ENCODE data around the gene XPNPEP1.

XPNPEP1 gene

DNA sequence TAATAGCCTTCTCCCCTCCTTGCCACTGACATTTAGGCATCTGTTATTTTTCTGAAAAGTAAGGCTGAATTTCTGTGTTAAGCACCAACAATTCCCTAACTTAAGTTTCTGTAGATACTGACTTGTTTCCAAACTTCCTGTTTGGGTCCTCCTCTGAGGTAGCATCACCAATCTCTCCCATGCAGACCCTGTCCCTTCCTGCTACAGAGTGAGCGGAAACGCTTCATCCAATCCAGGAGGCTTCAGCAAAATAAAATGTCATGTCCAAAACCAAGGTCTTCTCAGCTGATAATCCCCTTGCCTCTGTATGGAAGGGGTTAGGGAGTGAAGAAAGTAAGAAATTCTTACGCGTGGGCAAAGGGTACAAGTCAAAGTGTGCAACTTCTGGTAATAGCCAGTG lies 29.9 kb downstream of the XPNPEP1 start:
- DNase-seq (ENCODE audit: low read depth in 2 of 2) = no peak

DNA sequence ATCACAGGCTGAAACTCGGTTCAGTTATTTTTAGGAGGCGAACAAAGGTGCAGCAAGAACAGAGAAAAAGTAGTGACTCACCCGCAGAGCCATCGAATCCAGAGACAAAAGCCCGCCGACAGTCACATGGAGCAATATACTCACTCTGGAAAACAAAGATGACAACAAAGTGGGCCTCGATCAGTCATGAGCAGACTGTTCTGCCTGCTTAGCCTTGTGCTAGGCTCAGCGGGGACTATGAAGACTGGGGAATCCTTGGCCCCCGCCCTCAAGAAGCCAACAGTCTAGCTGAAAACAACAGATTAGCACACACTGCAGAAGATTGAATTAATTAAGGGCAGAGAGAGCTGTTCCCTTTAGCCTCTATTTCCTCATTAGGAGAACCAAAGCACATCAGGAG lies 30.4 kb downstream of the XPNPEP1 start:
- DNase-seq (ENCODE audit: low read depth in 2 of 2) = no peak

DNA sequence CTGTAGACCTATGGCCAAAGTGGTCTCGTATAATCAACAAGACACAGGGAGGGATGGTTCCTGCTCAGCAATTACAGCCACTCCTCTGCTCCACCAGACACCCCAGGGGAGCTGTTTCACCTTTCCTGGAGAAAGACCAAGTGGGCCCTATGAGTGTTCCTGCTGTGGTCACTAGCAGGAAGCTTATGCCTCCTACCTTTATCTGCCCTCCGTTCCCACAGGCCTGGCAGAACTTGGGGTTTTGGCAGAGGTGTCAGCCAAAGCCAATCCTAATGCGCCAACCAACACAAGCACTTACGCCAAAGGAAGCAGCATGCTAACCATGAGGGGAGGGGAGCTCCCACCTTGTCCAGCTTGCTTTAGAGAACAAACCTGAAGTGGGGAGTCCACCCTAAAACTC lies 31.2 kb downstream of the XPNPEP1 start:
- DNase-seq (ENCODE audit: low read depth in 2 of 2) = no peak

DNA sequence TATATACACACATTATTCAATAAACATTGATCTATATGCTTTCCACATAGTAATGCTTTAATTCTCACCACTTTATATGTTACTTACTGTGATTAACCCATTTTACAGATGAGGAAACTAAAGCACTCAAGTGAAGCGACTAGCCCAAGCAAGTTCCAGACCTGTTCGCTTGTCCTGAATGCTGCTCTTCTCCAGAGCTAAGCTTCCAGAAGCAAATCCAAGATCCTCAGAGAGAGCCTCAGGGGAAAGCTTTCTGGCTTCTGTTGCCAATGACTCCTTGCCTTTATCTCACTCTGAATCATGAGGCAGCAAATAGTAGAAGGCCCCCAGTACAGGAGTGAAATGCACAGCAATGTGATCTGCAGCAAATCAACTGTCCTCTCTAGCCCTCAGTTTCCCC lies 32.2 kb downstream of the XPNPEP1 start:
- no peak for DNase-seq (ENCODE audit: low read depth in 2 of 2)

DNA sequence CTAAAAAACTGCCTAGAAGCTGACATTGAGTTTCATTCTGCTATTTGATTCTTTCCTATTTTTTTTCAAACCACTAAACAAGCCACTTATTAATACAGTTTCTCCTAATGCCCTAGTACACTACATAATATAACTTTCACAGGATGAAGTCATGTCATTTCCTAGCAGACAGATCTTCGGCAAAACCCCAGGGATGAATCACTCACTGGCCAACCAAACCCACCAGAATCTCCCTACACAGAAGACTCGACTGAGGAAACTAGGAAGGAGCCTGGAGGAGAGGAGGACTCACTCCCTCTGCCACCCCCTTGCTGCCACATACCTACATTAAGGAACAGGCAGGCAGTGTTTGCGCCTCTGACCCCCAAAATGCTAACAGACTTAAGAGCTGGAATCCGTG lies 33.4 kb downstream of the XPNPEP1 start:
- DNase-seq (ENCODE audit: low read depth in 2 of 2) = no peak

DNA sequence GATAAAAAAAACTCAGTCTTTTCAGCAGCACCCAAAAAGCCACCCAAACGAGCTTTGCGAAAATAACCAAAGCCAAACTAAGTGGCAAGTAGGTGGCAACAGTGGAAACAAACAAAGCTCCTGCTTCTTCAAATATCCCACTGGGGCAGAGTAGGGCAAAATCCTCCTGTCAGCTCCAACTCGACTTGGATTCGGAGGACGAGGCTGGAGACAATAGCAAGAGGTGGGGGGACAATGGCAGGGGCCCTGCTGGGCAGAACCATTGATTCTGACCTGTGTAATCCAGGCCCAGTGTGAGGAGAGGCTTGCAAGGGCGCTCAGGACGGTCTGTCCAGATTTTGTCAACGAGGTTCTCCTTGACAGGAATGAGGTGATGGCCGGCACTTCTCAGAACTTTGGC lies 35.5 kb downstream of the XPNPEP1 start:
- no peak for DNase-seq (ENCODE audit: low read depth in 2 of 2)

DNA sequence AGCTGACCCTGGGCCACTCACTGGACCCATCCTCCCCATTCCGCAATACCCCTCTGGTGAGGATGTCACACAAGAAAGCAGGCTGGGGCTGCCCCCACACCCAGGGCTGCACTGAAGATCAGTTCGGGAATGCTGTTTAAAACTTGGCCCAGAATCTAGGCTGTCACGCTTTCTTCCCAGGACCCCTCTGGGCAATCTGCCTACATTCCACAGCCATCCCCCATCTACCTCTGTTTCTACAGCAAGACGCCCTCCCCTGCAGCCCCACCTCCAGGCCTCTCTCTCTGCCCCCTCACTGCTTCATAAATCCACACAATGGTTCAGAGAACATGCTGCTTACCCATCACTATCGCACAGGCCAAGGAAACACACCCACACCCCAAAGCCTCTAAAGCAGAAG lies 36.1 kb downstream of the XPNPEP1 start:
- no peak for DNase-seq (ENCODE audit: low read depth in 2 of 2)

DNA sequence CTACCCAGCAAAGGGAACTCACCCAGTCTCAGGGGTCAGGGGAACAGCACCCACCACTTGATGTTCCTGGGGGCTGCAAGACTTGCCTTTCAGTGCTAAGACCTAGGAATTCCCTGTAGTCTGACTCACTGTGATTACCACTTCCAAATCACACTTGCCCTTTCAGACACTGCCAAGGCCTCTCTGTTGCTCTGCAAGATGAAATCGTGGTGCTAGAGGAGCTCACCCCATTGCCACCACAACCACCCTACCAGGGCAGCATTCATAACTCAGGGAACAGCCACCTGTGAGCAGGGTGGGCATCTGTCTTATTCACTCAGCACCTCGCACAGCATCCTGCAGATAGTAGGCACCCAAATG lies 36.5 kb downstream of the XPNPEP1 start:
- no peak for DNase-seq (ENCODE audit: low read depth in 2 of 2)

DNA sequence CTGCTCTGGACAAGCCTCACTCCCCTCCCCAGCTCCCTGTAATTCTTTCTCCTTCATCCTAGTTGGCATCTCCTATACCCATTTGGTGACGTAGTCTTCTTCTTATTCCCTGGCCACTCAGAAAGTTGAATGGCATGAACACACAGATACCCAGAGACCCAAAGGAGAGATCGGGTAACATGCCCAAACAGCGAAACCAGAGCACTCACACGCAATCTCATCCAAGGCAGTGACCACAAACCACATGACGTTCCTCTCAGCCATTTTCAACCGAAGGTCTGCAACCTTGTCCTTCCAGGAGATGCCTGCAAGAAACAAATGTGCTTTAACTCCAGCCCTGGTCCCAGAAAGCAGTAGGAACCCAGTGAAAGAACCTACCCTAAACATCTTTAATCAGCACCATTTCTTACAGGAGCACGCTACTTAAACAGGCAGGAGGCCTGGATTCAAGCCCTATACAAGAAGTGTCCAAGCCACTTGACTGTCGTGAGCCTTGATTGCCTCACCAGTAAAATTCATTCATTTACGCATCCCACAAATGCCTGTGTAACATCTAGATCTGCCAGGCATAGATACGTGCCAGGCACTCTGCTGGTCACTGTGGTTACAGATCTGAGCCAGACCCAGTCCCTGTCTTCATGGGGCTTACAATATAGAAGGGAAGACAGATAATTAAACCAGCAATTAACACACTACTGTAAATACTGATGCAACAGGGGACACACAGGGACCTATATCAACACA lies 37.1 kb downstream of the XPNPEP1 start:
- DNase-seq (ENCODE audit: low read depth in 2 of 2) = no peak

DNA sequence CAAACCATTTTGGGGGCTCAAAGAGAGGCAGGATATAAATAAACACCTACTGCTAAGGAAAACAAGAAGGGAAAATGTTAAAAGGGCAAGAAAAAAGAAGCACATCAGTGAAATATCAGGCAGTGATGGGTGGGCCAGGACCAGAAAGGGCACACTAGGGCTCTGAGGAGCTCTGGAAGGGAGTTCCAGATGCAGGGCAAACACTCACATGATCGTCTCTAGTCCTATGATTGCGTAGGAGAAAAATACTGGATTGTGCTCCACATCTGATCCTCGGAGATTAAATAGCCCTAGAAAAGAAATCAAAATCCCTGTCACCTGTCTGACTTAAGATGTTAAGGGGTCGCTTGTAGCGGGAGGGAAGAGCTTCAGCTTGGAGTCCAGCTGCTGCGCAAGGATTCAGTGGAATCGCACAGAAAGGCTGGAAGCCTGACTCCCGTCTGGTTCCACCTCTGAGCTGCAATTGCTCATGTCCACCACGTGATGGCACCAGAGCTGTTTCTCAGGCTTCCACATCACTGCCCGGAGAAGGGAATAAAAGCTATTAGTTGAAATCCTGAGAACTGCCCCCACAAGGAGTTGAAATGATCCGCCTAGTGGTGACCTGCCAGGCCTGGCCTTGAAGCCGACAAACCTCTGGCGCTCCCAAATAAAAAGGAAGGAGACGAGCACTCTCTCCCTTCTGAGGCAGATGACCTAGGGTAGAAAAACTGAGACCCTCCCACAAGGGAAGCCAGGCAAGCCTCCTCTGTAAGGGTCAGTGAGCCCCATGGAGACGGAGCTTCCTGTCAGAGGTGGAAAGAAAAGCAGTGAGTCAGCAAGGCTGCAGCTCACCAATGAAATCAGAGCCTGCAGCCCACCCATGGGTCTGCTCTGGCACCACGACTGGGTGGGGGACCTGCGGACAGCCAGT lies 39.2 kb downstream of the XPNPEP1 start:
- DNase-seq (ENCODE audit: low read depth in 2 of 2) = peak; percentile 38 to 43

DNA sequence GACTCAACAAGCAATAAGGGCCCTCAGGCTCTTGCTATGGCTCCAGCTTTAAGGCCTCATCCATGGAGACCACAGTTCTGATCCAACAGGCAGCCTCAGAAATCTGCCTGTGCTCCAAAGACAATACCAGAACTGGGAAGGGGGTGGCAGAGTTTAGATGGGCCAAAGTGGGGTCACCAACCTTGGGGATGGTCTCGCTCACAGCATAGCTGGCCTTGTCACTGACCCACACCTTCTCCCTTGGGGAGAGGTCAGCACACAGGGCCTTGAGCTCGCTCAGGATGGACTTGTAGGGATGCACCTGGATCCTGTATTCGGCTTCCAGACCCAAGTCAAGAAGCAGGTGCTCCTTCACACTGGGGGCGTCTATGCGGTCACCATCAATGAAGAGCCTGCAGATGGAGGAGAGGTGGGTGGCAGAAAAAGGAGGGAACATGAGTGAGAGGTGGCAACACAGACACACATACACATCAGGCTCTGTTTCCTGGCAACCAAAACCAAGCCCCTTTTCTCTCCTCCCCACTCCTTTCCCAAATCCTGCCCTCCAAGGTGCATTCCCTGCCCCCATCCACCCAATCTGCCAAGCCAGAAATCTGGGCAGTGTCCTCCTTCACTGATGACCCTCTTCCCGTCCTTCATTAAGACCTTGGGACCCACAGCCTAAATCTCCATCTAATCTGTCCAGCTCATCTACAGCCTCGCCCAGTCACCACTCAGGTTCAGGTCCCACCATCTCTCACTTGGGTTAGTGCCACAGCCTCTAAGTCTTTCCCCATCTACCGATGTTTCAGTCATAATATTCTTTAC lies 40.9 kb downstream of the XPNPEP1 start:
- DNase-seq (ENCODE audit: low read depth in 2 of 2) = no peak

DNA sequence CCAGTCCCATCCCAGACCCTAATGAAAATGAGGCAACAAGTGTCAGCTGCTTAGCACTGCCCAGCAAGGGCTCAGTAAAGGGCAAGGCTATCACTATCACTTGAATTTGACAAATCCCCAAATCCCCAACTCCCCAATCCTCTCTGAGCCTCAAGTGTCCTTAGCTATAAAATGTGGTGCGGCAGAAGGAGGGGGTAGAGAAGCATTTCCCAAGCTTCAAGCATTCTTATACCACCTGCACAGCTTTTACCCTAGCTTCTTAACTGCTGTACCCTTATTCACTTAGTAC lies 41.6 kb downstream of the XPNPEP1 start:
- no peak for DNase-seq (ENCODE audit: low read depth in 2 of 2)

DNA sequence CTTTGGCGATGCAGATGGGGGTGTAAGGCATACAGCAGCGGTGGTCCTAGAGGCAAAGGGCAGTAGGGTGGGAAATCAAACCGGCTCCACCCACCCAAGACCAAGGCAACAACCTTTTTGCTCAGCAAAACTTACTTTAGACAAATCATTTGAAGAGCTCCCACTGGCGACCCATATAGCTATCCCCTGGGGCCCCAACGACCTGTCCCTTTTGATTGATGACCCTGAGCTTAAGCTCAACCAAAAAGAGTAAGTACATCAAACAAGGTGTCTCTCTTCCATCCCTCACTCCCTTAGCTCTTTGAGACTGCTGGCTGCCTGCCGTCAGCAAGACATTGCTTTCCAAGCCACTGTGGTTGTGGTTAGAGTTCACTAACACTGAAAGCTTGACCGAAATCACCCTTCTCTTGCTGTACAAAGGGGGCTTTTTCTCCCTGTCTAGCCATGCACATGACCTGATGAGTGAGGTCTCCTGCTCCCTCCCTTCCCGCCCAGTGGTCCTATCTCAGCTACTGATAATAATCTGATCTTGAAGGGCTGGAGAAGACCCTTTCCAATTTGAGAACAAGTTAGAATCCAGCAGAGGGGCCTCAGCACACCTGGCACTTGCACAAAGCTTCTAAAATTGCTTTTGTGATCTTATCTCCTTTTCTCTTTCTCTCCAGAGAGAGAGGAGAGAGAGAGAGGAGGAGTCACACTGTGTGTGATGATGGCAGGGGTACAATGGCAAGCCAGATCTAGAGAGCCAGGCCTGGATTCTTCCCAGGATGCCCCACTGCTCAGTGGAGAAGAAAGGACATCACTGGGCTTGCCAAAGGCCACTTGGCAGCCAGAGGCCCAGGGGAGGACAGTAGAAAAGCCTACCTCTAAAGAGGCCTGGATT lies 42.2 kb downstream of the XPNPEP1 start:
- no peak for DNase-seq (ENCODE audit: low read depth in 2 of 2)

DNA sequence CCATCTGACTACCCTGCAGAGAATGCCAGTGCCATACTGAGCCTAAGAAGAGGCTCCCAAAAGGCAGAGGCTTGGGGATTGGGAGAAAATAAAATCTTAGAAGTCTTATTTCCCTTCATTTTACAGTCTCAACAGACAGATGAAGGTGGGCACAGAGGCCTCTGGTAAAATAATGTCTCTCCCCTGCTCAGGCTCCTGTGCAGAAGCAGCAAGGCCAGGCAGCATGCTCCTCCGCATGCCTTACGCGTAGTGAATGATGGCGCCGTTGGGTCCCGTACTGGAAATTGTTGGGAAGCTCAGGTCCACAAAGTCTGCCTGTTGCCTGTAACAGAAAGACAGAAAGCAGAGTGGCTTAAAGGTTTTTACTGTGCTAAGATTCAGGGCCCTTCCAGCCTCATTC lies 45.8 kb downstream of the XPNPEP1 start:
- DNase-seq (ENCODE audit: low read depth in 2 of 2) = no peak

DNA sequence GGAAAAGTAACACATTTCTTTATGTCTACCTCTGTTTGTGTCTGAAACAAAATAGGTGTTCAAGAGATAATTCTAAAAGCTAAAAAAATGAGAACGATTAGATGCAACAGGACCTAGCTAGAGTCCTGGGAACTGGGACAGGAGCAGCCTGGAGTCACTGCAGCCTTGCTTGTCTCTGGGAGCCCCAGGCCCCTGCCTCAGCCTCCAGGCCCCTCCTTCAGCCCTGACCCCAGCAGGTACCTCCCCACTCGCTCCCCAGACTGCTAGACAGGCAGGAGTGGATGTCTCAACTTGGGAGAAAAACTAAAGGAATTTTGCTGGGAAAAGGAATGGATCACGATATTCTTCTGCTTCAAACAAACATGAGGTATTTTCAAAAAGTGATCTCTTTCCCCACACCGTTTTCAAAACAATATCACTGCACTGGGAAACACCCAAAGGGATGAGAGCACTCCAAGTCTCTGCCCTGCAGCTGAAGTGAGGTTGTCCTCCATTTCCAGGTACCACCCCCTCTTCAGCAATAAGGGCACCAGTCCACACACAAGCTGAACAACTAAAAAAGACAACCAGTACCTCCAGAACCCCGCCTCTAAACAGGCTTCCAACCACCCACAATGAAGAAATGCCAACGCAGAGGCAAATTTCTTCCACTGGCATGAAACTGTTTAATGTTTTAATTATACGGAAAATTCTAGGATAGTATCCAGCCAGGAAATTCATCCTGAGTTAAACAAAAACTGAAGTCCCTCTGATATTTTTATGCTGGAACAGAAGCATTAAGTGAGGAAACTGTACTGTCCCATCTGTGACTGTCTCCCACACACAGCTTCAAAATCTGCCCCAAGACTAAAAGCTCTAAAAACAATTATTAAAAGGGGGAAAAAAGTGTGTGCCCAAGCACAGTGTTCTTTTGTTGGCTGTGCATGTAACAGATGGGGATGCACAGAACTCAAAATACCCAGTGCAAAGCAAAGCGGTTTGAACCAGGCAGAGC lies 47.2 kb downstream of the XPNPEP1 start:
- no peak for DNase-seq (ENCODE audit: low read depth in 2 of 2)

DNA sequence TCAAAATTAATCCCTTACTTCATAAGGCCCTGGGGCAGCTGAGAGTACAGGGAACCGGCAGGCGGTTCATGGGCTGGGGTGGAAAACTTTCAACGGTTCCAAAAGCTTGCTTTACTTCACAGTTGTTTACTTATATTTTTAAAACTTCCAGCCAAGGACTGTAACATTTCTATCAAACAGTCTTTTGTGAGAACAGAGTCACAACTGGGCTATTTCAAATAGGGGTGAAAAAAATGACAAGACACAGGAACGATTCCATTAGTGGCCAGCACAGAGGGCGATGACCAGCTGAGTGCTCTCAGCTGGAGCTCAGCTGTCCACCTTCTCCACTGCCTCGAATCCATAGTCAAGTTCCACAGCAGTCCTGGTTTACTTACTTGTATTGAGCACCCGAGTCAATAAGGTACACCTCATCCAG lies 48.2 kb downstream of the XPNPEP1 start:
- DNase-seq (ENCODE audit: low read depth in 2 of 2) = no peak

DNA sequence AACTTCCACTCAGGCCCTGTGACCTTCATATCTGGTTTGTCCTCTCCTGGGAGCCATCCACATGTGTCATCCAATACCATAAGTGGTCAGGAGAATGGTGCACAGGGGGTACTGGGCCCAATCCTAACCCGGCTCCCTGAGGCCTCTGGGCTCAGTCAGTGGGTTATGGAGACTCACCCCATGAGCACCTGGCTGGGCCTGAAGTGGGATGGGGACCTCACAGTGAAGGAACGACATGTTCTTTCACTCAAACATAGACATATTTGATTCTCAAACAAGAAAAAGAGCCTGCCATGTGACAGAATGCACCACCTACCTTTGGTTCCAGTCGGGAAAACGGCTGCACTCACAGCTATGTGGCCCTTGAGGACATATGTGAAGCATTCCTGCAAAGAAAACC lies 51.8 kb downstream of the XPNPEP1 start:
- no peak for DNase-seq (ENCODE audit: low read depth in 2 of 2)

DNA sequence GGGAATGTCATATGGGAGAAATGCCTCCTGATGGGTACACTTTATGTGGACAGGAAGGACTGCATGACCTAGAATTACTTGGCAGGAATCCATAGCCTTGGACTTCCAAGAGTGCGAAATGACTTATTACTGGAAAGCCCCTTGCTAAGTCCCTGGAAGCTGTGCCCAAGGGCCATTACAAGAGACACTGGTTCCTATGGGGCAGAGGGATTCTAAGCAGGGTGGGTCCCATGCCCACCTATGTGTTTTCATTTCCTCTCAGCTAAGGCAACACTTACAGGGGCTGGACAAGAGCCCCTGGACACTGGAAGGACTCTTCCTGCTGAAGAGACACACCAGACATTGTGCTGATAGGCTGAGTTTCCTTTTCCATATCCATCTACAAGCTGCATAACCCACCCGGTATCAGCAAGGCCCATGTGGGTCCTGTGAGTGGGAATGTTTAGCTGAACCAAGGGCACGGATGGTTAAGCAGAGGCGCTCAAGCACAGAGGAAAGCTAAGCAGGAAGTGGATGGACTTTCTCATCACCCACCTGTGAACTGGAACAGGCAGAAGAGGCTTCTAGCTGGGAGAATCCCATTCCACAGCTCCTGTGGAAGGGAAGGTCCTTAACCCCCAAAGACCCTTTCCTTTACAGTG lies 56.2 kb downstream of the XPNPEP1 start:
- no peak for DNase-seq (ENCODE audit: low read depth in 2 of 2)

DNA sequence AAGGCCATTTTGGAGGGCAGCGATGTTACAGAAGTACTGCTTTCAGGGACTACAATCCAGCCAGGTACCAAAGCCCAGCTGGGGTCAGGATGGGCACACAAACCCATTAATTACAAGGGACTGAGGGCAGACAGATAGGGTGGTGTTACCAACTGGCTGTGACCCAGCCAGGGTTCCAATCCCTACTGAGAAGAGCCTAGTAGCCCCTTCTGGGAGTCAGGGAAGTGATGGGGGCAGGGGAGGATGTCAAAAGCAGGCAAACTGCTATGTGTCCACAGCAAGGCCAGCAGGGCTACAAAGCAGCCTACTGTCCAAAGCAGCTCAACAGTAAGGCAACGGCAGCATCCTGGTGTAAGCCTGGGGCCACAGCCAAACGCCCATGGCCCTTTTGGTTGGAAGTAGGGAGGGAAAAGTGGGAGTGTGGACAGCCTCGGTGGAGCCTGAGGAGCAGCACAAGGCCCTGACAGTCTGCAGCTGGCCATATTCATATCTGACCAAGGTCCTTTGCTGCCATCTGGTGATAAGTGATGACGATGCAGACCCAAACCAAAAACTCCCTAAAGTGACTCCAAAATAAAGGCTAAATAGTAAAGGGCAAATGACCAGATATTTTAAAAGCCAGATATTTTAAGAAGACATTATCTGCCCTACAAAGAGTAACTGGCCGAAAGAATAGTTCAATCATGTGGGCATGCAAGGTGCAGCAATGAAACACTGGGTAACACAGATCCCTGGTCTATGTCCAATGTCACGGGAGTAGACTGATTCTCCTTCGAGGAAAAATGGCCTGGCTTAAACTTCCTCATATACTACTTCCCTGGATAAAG lies 56.9 kb downstream of the XPNPEP1 start:
- DNase-seq (ENCODE audit: low read depth in 2 of 2) = no peak
